Neural progenitor cell (in vitro differentiated cells): Measurements from ENCODE around the gene MED9.

Experiments used
- EZH2 ChIP-seq: fragments of 200-600 bp; sonication (generic); IDR thresholded peaks from 2 replicates; pipeline ENCODE4 v1.6.1; 2017; ENCODE audit warnings: antibody characterized with exemption, mild to moderate bottlenecking, moderate library complexity
- EZH2phosphoT487 ChIP-seq: fragments of 200-600 bp; sonication (generic); IDR thresholded peaks from 2 replicates; pipeline ENCODE4 v1.6.1; 2017; ENCODE audit warnings: antibody characterized with exemption
- TF ChIP-seq, protein P1 (sequence below): fragments of 200-600 bp; sonication (generic); IDR thresholded peaks from 2 replicates; pipeline ENCODE4 v1.5.1; 2017; ENCODE audit warnings: antibody characterized with exemption, mild to moderate bottlenecking

DNA sequence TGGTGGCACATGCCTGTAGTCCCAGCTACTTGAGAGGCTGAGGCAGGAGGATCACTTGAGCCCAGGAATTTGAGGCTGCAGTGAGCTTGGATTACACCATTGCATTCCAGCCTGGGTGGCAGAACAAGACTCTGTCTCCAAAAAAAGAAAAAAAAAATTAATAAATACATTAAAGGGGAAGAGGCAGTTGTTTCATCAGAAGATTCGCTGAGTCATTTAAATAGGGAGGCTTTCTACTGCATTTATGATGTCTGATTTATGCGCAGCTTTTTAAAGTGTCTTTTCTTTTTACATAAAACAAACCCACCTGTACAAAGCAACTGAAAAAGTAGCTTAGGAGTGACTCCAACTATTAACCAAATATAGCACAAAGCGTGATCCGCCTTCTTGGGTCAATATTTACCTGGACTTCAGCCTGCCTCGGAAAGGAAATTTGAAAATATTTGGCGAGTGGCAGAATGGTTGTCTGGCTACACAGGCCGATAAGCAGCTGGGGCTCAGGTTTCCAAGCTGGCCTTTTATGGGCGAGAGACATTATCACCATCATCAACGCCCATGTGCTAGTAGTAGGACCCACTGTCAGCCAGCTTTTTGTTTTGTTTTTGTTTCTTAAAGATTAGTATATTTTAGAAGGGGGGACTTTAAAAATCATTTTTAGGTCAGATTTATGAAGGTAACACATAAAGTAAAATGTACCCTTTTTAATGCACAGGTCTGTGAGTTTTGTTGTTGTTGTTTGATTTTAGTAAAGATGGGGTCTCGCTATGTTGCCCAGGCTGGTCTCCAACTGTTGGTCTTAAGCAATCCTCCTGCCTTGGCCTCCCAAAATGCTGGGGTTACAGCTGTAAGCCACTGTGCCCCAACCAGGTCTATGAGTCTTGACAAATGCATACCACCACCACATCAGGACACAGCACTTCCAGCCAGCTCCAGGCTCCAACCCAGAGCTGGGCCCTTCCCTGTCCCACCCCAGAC is 61.9 kb downstream of the MED9 start:
- TF ChIP-seq, protein P1, sequence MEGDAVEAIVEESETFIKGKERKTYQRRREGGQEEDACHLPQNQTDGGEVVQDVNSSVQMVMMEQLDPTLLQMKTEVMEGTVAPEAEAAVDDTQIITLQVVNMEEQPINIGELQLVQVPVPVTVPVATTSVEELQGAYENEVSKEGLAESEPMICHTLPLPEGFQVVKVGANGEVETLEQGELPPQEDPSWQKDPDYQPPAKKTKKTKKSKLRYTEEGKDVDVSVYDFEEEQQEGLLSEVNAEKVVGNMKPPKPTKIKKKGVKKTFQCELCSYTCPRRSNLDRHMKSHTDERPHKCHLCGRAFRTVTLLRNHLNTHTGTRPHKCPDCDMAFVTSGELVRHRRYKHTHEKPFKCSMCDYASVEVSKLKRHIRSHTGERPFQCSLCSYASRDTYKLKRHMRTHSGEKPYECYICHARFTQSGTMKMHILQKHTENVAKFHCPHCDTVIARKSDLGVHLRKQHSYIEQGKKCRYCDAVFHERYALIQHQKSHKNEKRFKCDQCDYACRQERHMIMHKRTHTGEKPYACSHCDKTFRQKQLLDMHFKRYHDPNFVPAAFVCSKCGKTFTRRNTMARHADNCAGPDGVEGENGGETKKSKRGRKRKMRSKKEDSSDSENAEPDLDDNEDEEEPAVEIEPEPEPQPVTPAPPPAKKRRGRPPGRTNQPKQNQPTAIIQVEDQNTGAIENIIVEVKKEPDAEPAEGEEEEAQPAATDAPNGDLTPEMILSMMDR, result no peak
- TF ChIP-seq EZH2, result no peak
- TF ChIP-seq EZH2phosphoT487, result no peak
